PC-3 (cell line): ENCODE results near the gene CACNA1I. TPM values are rescaled to one million over a fixed set of nuclear protein-coding genes. Genes with fewer than 3 reads are reported as not detected.

Experiments used
- ATAC-seq: fragments of 200-7000 bp; cut with Tn5 transposase; 2 replicates; pipeline ENCODE4 v1.9.1; 2020; ENCODE audit warnings: mild to moderate bottlenecking, moderate library complexity
- BruUV-seq: library from RNA; stranded (reverse); fragments of 400-500 nt; replicated peaks from 2 replicates; lab custom pipeline; 2021; lab: Mats Ljungman, UMichigan
- CTCF ChIA-PET: fragments of 300-600 bp; sonication (Branson Sonifier 250); formaldehyde crosslinking; loops from one replicate; lab custom pipeline; 2022; ENCODE audit warnings: antibody characterized with exemption; lab: Charles Lee
- POLR2A ChIA-PET: fragments of 300-600 bp; sonication (Branson Sonifier 250); formaldehyde crosslinking; loops from one replicate; lab custom pipeline; 2022; ENCODE audit warnings: antibody characterized with exemption; ENCODE audit not compliant: unreplicated experiment; lab: Charles Lee
- DNase-seq: peaks from one replicate; pipeline ENCODE4 v3.0.0-alpha.2; 2015
- H2AFZ ChIP-seq: fragments of 300-600 bp; sonication (generic); 2 replicates; pipeline ENCODE4 v1.6.0; 2016; ENCODE audit warnings: antibody characterized with exemption, low read length
- H3F3A ChIP-seq: fragments of 300-600 bp; sonication (generic); one replicate; pipeline ENCODE4 v1.6.0; 2017; ENCODE audit warnings: antibody characterized with exemption, low read length, control low read depth, mild to moderate bottlenecking; ENCODE audit not compliant: unreplicated experiment
- H3K27ac ChIP-seq: fragments of 300-600 bp; sonication (generic); 2 replicates; pipeline ENCODE4 v1.5.1; 2016; ENCODE audit warnings: mild to moderate bottlenecking, low read length
- H3K27me3 ChIP-seq: fragments of 300-600 bp; sonication (generic); 2 replicates; pipeline ENCODE4 v1.6.1; 2016; ENCODE audit warnings: low read length, mixed read lengths
- H3K36me3 ChIP-seq: fragments of 300-600 bp; sonication (generic); 2 replicates; pipeline ENCODE4 v1.6.1; 2016; ENCODE audit warnings: low read depth, mixed run types, low read length, mixed read lengths
- H3K4me1 ChIP-seq: fragments of 300-600 bp; sonication (generic); 2 replicates; pipeline ENCODE4 v1.5.1; 2016; ENCODE audit warnings: low read length; ENCODE audit not compliant: insufficient read depth
- H3K4me2 ChIP-seq: fragments of 300-600 bp; sonication (generic); 2 replicates; pipeline ENCODE4 v1.6.0; 2016; ENCODE audit warnings: low read length
- H3K4me3 ChIP-seq: fragments of 300-600 bp; sonication (generic); 2 replicates; pipeline ENCODE4 v1.5.1; 2016; ENCODE audit warnings: mild to moderate bottlenecking, low read length, mixed read lengths
- H3K79me2 ChIP-seq: fragments of 300-600 bp; sonication (generic); 2 replicates; pipeline ENCODE4 v1.6.1; 2017; ENCODE audit warnings: low read length, mixed read lengths
- H3K9ac ChIP-seq: fragments of 300-600 bp; sonication (generic); 2 replicates; pipeline ENCODE4 v1.6.0; 2016; ENCODE audit warnings: mild to moderate bottlenecking, low read length
- H3K9me2 ChIP-seq: fragments of 300-600 bp; sonication (generic); replicated peaks from 2 replicates; pipeline ENCODE4 v1.6.1; 2016; ENCODE audit warnings: mixed run types, low read length, mixed read lengths
- H3K9me3 ChIP-seq: fragments of 300-600 bp; sonication (generic); 2 replicates; pipeline ENCODE4 v1.6.1; 2016; ENCODE audit warnings: low read length, mixed read lengths
- H4K20me1 ChIP-seq: fragments of 300-600 bp; sonication (generic); 2 replicates; pipeline ENCODE4 v1.6.1; 2016; ENCODE audit warnings: low read length, mixed read lengths
- EZH2 ChIP-seq: fragments of 300-600 bp; sonication (generic); IDR thresholded peaks from one replicate; pipeline ENCODE4 v1.6.1; 2017; ENCODE audit warnings: antibody characterized with exemption, mild to moderate bottlenecking, low read length; ENCODE audit not compliant: unreplicated experiment
- EZH2phosphoT487 ChIP-seq: fragments of 300-600 bp; sonication (generic); IDR thresholded peaks from 2 replicates; pipeline ENCODE4 v1.6.1; 2018; ENCODE audit warnings: mild to moderate bottlenecking, antibody characterized with exemption, low read length, borderline replicate concordance
- intact Hi-C: fragments of 100-400 bp; cut with micrococcal nuclease; formaldehyde crosslinking; loops from 2 replicates; pipeline ENCODE4 v1.9.0; 2023
- total RNA-seq: library from RNA; depleted of rRNA; stranded (reverse); fragments of >200 nt; gene quantifications from 2 replicates; pipeline ENCODE4 v1.2.3, GENCODE V29; 2014
- TF ChIP-seq, protein P1 (sequence below): fragments of 300-600 bp; sonication (generic); conservative IDR thresholded peaks from 2 replicates; pipeline ENCODE4 v1.5.1; 2017; ENCODE audit warnings: antibody characterized with exemption, low read depth, mild to moderate bottlenecking, low read length

Gene CACNA1I
- total RNA-seq, 1 experiment from 2014 or later, result not detected

- DNase-seq (no peak), ATAC-seq (no peak)
- Histone ChIP-seq H3K79me2 (no peaks in the 10 kb centered on the region), H3K4me1 (peaks cover 4% of the 10 kb centered on the region; the same call in 1 of the 2 replicates), H3F3A (no peaks in the 10 kb centered on the region), H3K36me3 (no peaks in the 10 kb centered on the region), H2AFZ (no peak overlapping the region), H3K9me2 (no peaks in the 10 kb centered on the region), H3K9me3 (no peaks in the 10 kb centered on the region), H3K4me2 (no peak overlapping the region), H3K27ac (no peak overlapping the region), H3K4me3 (no peak overlapping the region), H3K9ac (no peak overlapping the region), H3K27me3 (no peaks in the 10 kb centered on the region), H4K20me1 (no peaks in the 10 kb centered on the region)
- TF ChIP-seq, protein P1, sequence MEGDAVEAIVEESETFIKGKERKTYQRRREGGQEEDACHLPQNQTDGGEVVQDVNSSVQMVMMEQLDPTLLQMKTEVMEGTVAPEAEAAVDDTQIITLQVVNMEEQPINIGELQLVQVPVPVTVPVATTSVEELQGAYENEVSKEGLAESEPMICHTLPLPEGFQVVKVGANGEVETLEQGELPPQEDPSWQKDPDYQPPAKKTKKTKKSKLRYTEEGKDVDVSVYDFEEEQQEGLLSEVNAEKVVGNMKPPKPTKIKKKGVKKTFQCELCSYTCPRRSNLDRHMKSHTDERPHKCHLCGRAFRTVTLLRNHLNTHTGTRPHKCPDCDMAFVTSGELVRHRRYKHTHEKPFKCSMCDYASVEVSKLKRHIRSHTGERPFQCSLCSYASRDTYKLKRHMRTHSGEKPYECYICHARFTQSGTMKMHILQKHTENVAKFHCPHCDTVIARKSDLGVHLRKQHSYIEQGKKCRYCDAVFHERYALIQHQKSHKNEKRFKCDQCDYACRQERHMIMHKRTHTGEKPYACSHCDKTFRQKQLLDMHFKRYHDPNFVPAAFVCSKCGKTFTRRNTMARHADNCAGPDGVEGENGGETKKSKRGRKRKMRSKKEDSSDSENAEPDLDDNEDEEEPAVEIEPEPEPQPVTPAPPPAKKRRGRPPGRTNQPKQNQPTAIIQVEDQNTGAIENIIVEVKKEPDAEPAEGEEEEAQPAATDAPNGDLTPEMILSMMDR, result no peak
- TF ChIP-seq EZH2phosphoT487 (no peak), EZH2 (no peak)
- POLR2A ChIA-PET, result no interaction called here
- BruUV-seq, result no TSS peak
- CTCF ChIA-PET, result no interaction called here
- intact Hi-C loops, result no loop called here
Measured at GRCh38 chr22:39665661-39666431, 95.3 kb downstream of the CACNA1I start.

- ATAC-seq (no peak), DNase-seq (no peak)
- peaks cover 4% of the 10 kb centered on the region; the same call in 1 of the 2 replicates for H3K4me1 ChIP-seq
- H3F3A ChIP-seq, result no peaks in the 10 kb centered on the region
- H2AFZ ChIP-seq, result no peak overlapping the region
- H3K4me3 ChIP-seq, result no peak overlapping the region
- TF ChIP-seq EZH2 (no peak), EZH2phosphoT487 (no peak)
- TF ChIP-seq, protein P1, result no peak
- no peaks in the 10 kb centered on the region for H3K27me3 ChIP-seq
- no peaks in the 10 kb centered on the region for H3K9me2 ChIP-seq
- BruUV-seq, result no TSS peak
- H3K9ac ChIP-seq, result no peak overlapping the region
- no peak overlapping the region for H3K27ac ChIP-seq
- ChIA-PET POLR2A (no interaction called here), CTCF (no interaction called here)
- intact Hi-C loops, result no loop called here
- no peaks in the 10 kb centered on the region for H3K36me3 ChIP-seq
- H3K79me2 ChIP-seq, result no peaks in the 10 kb centered on the region
- H4K20me1 ChIP-seq, result no peaks in the 10 kb centered on the region
- no peak overlapping the region for H3K4me2 ChIP-seq
- no peaks in the 10 kb centered on the region for H3K9me3 ChIP-seq
Measured at GRCh38 chr22:39666495-39666894, 95.9 kb downstream of the CACNA1I start.

- Histone ChIP-seq H3K4me3 (no peak overlapping the region), H3K4me2 (no peak overlapping the region), H3K27me3 (no peaks in the 10 kb centered on the region), H3K27ac (no peak overlapping the region), H2AFZ (no peak overlapping the region), H3K9me2 (no peaks in the 10 kb centered on the region), H3K9me3 (no peaks in the 10 kb centered on the region), H3K9ac (no peak overlapping the region), H3K36me3 (no peaks in the 10 kb centered on the region), H3K4me1 (peaks cover 4% of the 10 kb centered on the region; the same call in 1 of the 2 replicates), H4K20me1 (no peaks in the 10 kb centered on the region), H3K79me2 (no peaks in the 10 kb centered on the region), H3F3A (no peaks in the 10 kb centered on the region)
- no peak for DNase-seq
- CTCF ChIA-PET, result no interaction called here
- TF ChIP-seq EZH2phosphoT487 (no peak), EZH2 (no peak)
- TF ChIP-seq, protein P1, result no peak
- ATAC-seq, result no peak
- no TSS peak for BruUV-seq
- intact Hi-C loops, result no loop called here
- POLR2A ChIA-PET, result no interaction called here
Measured at GRCh38 chr22:39666926-39667325, 96.4 kb downstream of the CACNA1I start.
